Stimulated activated CD8-positive, alpha-beta memory T cell treated with anti-CD3 and anti-CD28 coated beads, Interleukin-15, amount 100 ng/mL, for 24 hours (primary cell): ENCODE data around the gene CNTFR.

Experiments used
- DNase-seq: peaks from one replicate; pipeline ENCODE4 v3.0.0-alpha.2; 2020; ENCODE audit warnings: low read depth

CNTFR gene

GRCh38 chr9:34507556-34507955 lies 82.0 kb downstream of the CNTFR start:
- no peak for DNase-seq

- no peak for DNase-seq
Observed at GRCh38 chr9:34506623-34507022, 82.9 kb downstream of the CNTFR start.

- no peak for DNase-seq
Observed at GRCh38 chr9:34505370-34506120, 84.0 kb downstream of the CNTFR start.

GRCh38 chr9:34503406-34503805 lies 86.1 kb downstream of the CNTFR start:
- no peak for DNase-seq

- DNase-seq: no peak
Observed at GRCh38 chr9:34502891-34503290, 86.6 kb downstream of the CNTFR start.

- DNase-seq: no peak
Observed at GRCh38 chr9:34502471-34502870, 87.1 kb downstream of the CNTFR start.

GRCh38 chr9:34501889-34502425 lies 87.6 kb downstream of the CNTFR start:
- no peak for DNase-seq
